ENCODE data around the gene HIGD1A. TPM values are rescaled to one million over a fixed set of nuclear protein-coding genes. Genes with fewer than 3 reads are reported as not detected.
A peak's percentile ranks its signal among the peaks of the same experiment; 100 is the strongest.

The HIGD1A gene
- total and polyA plus RNA-seq, 2 of the 8 experiments (the other 6 are each of a cell fraction or from before 2014, with no cell fraction given), result 67.3 to 95.4 TPM

DNA sequence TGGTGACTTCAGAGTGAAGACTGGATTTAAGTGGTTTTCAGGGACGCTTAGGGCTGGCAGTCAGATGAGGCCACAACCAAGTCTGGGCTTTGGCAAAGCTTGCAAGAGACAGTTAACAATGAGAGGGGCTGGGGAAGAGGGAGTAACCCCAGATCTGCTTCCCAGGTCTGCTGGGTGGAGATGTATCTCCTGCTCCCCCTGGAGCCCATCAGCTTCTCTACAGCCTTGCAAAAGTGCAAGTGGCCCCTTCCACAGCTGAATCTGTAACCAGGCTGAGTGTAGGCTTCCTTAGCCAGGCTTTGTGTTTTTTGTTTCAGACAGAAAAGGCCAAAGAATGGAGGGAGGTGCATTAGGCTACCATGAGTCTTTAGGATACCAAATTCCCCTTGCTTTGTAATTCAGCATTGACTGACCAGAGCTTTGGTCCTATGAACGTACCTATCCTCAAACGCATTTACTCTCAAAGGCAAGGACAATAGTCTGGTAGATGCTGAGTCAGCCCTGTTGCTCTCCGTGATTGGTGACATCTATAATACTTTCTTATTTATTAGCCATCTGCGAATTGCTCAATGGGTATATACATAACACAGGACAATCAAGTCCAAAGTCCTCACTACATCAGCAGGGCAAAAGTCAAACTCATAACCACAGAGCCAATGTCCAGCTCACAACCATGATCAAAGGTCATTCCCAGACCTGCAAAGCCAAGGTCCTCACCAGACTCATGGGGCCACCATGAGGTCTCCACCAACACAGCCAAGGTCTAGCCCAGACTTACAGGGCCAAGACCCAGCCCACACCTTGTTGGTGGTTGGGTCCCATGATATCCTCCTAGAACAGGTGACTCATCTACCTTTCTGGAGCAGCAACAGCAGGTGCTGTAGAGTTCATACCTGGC, 48.4 kb downstream of the HIGD1A start:
- ChIA-PET CTCF (ENCODE audit: partially characterized antibody) (interaction anchor here (0.7 to 5.2 kb wide), 31 partner anchors 7 to 208 kb away, joined by 3 to 47 read pairs (median 4); no protein-coding TSS in a partner anchor), POLR2A (ENCODE audit: partially characterized antibody) (no interaction called here)
- Histone ChIP-seq H4K91ac (replicated peaks; ENCODE audit: insufficient read length, low read length) (no peak overlapping the region), H2BK20ac (ENCODE audit: low read length) (no peak overlapping the region), H3K4ac (replicated peaks; ENCODE audit: insufficient read length, low read depth, low read length) (no peak overlapping the region), H3K27ac (ENCODE audit: low read depth, low read length) (no peak overlapping the region), H3K4me2 (ENCODE audit: insufficient read depth in 1 of 2, low read depth in 2 of 2, low read length in 2 of 2) (no peak overlapping the region), H3K56ac (replicated peaks; ENCODE audit: insufficient read length, low read depth, low read length) (no peak overlapping the region), H3K4me1 (replicated peaks in 1 of 4; ENCODE audit: control insufficient read depth in 3 of 4, insufficient read depth in 4 of 4, low read length in 3 of 4) (no peaks in the 10 kb centered on the region), H2BK12ac (ENCODE audit: low read depth, low read length) (no peak overlapping the region), H4K20me1 (replicated peaks in 1 of 2; ENCODE audit: control insufficient read depth in 1 of 2, insufficient read depth in 2 of 2, low read length in 2 of 2) (no peaks in the 10 kb centered on the region), H2BK5ac (ENCODE audit: low read depth, low read length) (no peak overlapping the region), H4K5ac (ENCODE audit: insufficient read length, low read depth, low read length) (peak overlapping the region; percentile 60), H2AFZ (ENCODE audit: low read length) (peak overlapping the region; percentile 89), H2BK15ac (ENCODE audit: low read length) (no peak overlapping the region), H3K79me1 (ENCODE audit: low read depth, low read length) (no peaks in the 10 kb centered on the region), H2BK120ac (replicated peaks; ENCODE audit: low read depth, low read length) (no peak overlapping the region), H3K9ac (replicated peaks in 1 of 4; ENCODE audit: extremely low read depth in 1 of 4, low read depth in 3 of 4, low read length in 3 of 4) (no peak overlapping the region), H3K27me3 (replicated peaks in 1 of 4; ENCODE audit: control insufficient read depth in 3 of 4, extremely low read depth in 1 of 4, insufficient read depth in 3 of 4, low read length in 3 of 4) (no peaks in the 10 kb centered on the region), H3K23me2 (ENCODE audit: low read depth, low read length) (no peaks in the 10 kb centered on the region), H3K18ac (ENCODE audit: extremely low read depth, low read length) (no peak overlapping the region), H2AK5ac (ENCODE audit: low read depth, low read length) (no peak overlapping the region), H4K8ac (ENCODE audit: extremely low read depth, insufficient read depth, low read length) (no peak overlapping the region), H3K9me3 (ENCODE audit: insufficient read depth in 2 of 2, low read depth in 1 of 2, low read length in 1 of 2) (no peaks in the 10 kb centered on the region), H3K4me3 (ENCODE audit: extremely low read depth in 1 of 4, insufficient read depth in 2 of 4, low read depth in 3 of 4, low read length in 4 of 4) (no peak overlapping the region), H3K36me3 (ENCODE audit: control insufficient read depth in 2 of 4, insufficient read depth in 4 of 4, low read length in 3 of 4) (no peaks in the 10 kb centered on the region), H3K14ac (ENCODE audit: insufficient read length) (no peak overlapping the region), H3K23ac (ENCODE audit: insufficient read length) (no peak overlapping the region), H3K79me2 (ENCODE audit: control insufficient read depth in 1 of 2, insufficient read depth in 2 of 2, low read length in 2 of 2) (no peaks in the 10 kb centered on the region)
- FAIRE-seq, result peak; percentile 88
- 70% methylated on average over 5 of the region's 5 CpGs; no CpG with 5 or more reads in 1 of the 2 experiments for WGBS, 2 experiments (ENCODE audit: extremely low coverage in 1 of 2, insufficient coverage in 1 of 2, insufficient read length in 1 of 2, insufficient replicate concordance in 2 of 2, low coverage in 1 of 2, low lambda C conversion rate in 2 of 2, missing lambda C conversion rate in 1 of 2)
- DNase-seq (ENCODE audit: low read depth in 1 of 2, low spot score in 2 of 2), result peak in 1 of 2 experiments; percentile 52
- TF ChIP-seq SIX5 (IDR thresholded peaks at IDR 0.05; ENCODE audit: low read depth, low read length), result no peak
- TF ChIP-seq GABPA (IDR thresholded peaks at IDR 0.05; ENCODE audit: borderline replicate concordance, insufficient read depth, low read length), result no peak
- TF ChIP-seq SIN3A (conservative IDR thresholded peaks at IDR 0.05 in 1 of 2, IDR thresholded peaks at IDR 0.05 in 1 of 2; ENCODE audit: low read depth in 1 of 2, low read length in 2 of 2), result no peak
- peak; percentile 63 to 89 (median 73) for TF ChIP-seq CTCF (IDR thresholded peaks at IDR 0.05; ENCODE audit: control extremely low read depth in 1 of 3, insufficient read depth in 1 of 3, low read depth in 1 of 3, low read length in 3 of 3)
- TF ChIP-seq CBX8 (IDR thresholded peaks at IDR 0.05; ENCODE audit: borderline replicate concordance, low read depth, low read length), result no peak
- TF ChIP-seq POU5F1 (IDR thresholded peaks at IDR 0.05; ENCODE audit: low read depth, low read length), result no peak
- TF ChIP-seq MAFK (IDR thresholded peaks at IDR 0.05; ENCODE audit: low read depth, low read length), result peak; percentile 32; the same call in 1 of the 2 replicates
- peak; percentile 75 to 83 for TF ChIP-seq RAD21 (IDR thresholded peaks at IDR 0.05 in 1 of 2, conservative IDR thresholded peaks at IDR 0.05 in 1 of 2; ENCODE audit: low read depth in 2 of 2, low read length in 2 of 2)
- no peak for TF ChIP-seq BACH1 (IDR thresholded peaks at IDR 0.05; ENCODE audit: low read length)

Measured in H1 (cell line).